ENCODE data around the gene CHD3. TPM values are rescaled to one million over a fixed set of nuclear protein-coding genes. Genes with fewer than 3 reads are reported as not detected.

CHD3 gene
- total RNA-seq, 1 experiment from 2014 or later, result 27.5 TPM

Other genes starting within 250 kb of the CHD3 start
- gene ATP1B2, start 237.9 kb upstream of the CHD3 start, total RNA-seq (2014; rRNA removed; shearing (Covaris generic)), result not detected in 2 replicates
- gene TP53, start 201.3 kb upstream of the CHD3 start, total RNA-seq (2014; rRNA removed; shearing (Covaris generic)), result 47.8 and 70.9 TPM in 2 replicates
- 33.7 and 41.4 TPM in 2 replicates for gene WRAP53, start 200.3 kb upstream of the CHD3 start, total RNA-seq (2014; rRNA removed; shearing (Covaris generic))
- gene EFNB3, start 183.6 kb upstream of the CHD3 start, total RNA-seq (2014; rRNA removed; shearing (Covaris generic)), result 1.0 and 2.1 TPM in 2 replicates
- gene DNAH2, start 171.0 kb upstream of the CHD3 start, total RNA-seq (2014; rRNA removed; shearing (Covaris generic)), result under 0.01 TPM in 1 of 2 replicates, not detected in the other
- 0.11 and 0.60 TPM in 2 replicates for gene KDM6B, start 54.6 kb upstream of the CHD3 start, total RNA-seq (2014; rRNA removed; shearing (Covaris generic))
- gene TMEM88, start 33.7 kb upstream of the CHD3 start, total RNA-seq (2014; rRNA removed; shearing (Covaris generic)), result 0.46 TPM in 1 of 2 replicates, not detected in the other
- 99.2 and 136 TPM in 2 replicates for gene NAA38, start 31.2 kb upstream of the CHD3 start, total RNA-seq (2014; rRNA removed; shearing (Covaris generic))
- gene CYB5D1, start 30.8 kb upstream of the CHD3 start, total RNA-seq (2014; rRNA removed; shearing (Covaris generic)), result 5.5 and 6.7 TPM in 2 replicates
- 0.54 and 1.6 TPM in 2 replicates for gene RNF227, start 27.5 kb downstream of the CHD3 start, total RNA-seq (2014; rRNA removed; shearing (Covaris generic))
- gene KCNAB3, start 41.1 kb downstream of the CHD3 start, total RNA-seq (2014; rRNA removed; shearing (Covaris generic)), result 0.29 and 2.5 TPM in 2 replicates
- gene TRAPPC1, start 43.2 kb downstream of the CHD3 start, total RNA-seq (2014; rRNA removed; shearing (Covaris generic)), result 5.4 and 13.1 TPM in 2 replicates
- 14.9 and 22.0 TPM in 2 replicates for gene CNTROB, start 43.4 kb downstream of the CHD3 start, total RNA-seq (2014; rRNA removed; shearing (Covaris generic))
- gene GUCY2D, start 113.8 kb downstream of the CHD3 start, total RNA-seq (2014; rRNA removed; shearing (Covaris generic)), result under 0.01 TPM in 1 of 2 replicates, not detected in the other
- not detected in 2 replicates for gene ALOX15B, start 150.3 kb downstream of the CHD3 start, total RNA-seq (2014; rRNA removed; shearing (Covaris generic))
- gene ALOX12B, start 198.9 kb downstream of the CHD3 start, total RNA-seq (2014; rRNA removed; shearing (Covaris generic)), result not detected in 2 replicates
- gene ALOXE3, start 229.7 kb downstream of the CHD3 start, total RNA-seq (2014; rRNA removed; shearing (Covaris generic)), result 0.03 TPM in 1 of 2 replicates, not detected in the other
- gene HES7, start 235.3 kb downstream of the CHD3 start, total RNA-seq (2014; rRNA removed; shearing (Covaris generic)), result 0.40 and 0.92 TPM in 2 replicates

All from Daoy (cell line).